ENCODE data around the gene COPG1.
"Not testable (repeated sequence)": the region's sequence is repeated elsewhere in the genome, so short reads cannot be mapped to it uniquely, and the experiment has no call there.

- TF ChIP-seq HDGF (IDR thresholded peaks at IDR 0.05); POLR2A (conservative IDR thresholded peaks at IDR 0.05); GATA2 (CRISPR knock-in tag; IDR thresholded peaks at IDR 0.05); CREM (IDR thresholded peaks at IDR 0.05; ENCODE audit: low read depth): not testable (repeated sequence)
- peak; percentile 94 to 98 (median 98) for TF ChIP-seq CTCF (IDR thresholded peaks at IDR 0.05 in 2 of 3, conservative IDR thresholded peaks at IDR 0.05 in 1 of 3; ENCODE audit: insufficient read depth in 2 of 3, low read depth in 1 of 3, low read length in 3 of 3)
Measured at GRCh38 chr3:129245641-129246306, 3.6 kb upstream of the COPG1 start.

All from K562 (cell line).